GM10266 (cell line): Measurements from ENCODE around the gene CHI3L2.

Experiments
- DNase-seq: peaks from one replicate; pipeline ENCODE4 v3.0.0; 2012; ENCODE audit errors: extremely low spot score
- TF ChIP-seq, protein P1 (sequence below): IDR thresholded peaks from 2 replicates; pipeline ENCODE4 v1.5.1; 2012; ENCODE audit warnings: mild to moderate bottlenecking, low read depth; ENCODE audit not compliant: control insufficient read depth, insufficient read depth; ENCODE audit errors: missing control alignments

Gene CHI3L2

DNA sequence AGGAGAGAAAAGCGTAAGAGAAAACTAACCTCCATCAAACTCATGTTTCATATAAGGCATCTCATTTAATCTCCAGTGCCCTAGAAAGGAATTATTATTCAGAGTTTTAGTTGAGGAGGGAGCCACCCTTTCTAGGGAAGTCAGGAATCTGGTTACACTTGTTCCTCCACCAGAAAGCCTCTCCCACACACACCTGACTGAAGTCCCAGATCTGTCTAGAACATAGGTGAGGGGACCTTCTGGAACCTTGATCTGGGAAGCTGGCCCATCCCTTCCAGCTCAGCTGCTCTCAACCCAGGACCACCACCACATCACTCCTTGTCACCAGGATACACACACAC is 25.2 kb upstream of the CHI3L2 start:
- TF ChIP-seq, protein P1, sequence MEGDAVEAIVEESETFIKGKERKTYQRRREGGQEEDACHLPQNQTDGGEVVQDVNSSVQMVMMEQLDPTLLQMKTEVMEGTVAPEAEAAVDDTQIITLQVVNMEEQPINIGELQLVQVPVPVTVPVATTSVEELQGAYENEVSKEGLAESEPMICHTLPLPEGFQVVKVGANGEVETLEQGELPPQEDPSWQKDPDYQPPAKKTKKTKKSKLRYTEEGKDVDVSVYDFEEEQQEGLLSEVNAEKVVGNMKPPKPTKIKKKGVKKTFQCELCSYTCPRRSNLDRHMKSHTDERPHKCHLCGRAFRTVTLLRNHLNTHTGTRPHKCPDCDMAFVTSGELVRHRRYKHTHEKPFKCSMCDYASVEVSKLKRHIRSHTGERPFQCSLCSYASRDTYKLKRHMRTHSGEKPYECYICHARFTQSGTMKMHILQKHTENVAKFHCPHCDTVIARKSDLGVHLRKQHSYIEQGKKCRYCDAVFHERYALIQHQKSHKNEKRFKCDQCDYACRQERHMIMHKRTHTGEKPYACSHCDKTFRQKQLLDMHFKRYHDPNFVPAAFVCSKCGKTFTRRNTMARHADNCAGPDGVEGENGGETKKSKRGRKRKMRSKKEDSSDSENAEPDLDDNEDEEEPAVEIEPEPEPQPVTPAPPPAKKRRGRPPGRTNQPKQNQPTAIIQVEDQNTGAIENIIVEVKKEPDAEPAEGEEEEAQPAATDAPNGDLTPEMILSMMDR: no peak
- no peak for DNase-seq

DNA sequence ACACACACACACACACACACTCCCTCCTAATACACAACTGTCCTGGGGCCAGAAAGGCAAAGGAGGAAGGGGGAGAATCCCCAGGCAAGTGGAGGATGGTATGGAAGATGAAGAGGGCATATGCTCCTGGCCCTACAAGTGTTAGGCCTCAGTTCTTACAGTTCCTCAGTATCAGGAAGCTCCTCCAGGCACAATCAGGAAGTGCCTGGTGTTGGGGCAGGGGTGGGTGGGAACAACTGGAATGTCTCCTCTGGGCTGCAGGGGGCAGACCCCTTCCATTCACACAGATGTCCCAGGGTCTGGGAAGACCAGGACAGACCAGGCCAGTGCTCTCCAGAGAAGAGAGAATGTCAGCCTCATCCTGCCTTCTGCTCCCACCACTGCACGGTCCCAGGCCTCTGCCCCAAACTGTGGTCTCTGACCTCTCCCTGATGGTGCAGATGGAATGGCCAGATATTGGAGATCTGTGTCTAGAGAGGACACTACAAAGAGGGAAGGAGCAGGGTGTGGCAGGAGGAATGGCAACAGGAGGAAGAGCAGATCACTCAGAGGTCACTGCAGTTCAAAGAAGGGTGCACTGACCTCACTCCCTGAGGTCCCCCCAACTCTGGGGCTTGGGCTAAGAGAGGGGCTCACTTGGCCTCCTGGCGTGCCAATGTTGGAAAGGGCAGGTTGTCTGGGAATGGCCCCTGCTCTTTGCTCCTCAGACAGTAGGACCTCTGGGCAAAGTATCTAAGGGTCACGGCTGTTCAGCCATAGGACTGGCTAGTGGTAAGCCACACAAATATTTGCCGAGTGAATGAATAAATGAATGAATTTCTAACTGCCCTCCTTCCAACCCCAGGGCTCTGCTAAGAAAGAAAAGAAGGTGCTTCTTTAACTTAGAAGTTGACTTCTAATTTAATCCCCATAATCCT is 24.5 kb upstream of the CHI3L2 start:
- TF ChIP-seq, protein P1: peak; percentile 2
- DNase-seq: no peak

DNA sequence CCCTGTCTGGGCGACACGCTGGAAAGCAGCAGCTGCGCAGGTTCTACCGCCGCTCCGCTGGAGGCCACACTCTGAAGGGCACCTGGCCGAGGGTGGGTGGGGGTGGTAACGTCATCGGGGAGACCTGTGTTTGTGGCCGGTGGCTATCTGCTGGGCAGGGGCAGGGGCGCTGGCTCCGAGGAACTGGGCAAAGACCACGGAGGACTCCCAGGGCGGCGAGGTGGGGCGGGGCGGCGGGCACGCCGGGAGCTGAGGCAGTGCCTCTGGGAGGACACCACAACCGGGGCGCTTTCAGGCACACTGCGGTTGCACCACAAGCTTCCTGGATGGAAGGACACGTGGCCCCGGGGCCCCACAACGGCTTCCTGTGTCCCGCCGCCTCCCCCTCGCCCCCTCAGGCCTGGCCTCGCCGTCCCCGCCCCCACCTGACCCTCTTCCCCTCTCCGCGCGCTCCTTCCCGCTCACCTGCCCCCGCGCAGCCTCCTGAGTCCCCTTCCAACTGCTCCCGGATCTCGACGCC is 23.8 kb upstream of the CHI3L2 start:
- peak; percentile 79 for DNase-seq

DNA sequence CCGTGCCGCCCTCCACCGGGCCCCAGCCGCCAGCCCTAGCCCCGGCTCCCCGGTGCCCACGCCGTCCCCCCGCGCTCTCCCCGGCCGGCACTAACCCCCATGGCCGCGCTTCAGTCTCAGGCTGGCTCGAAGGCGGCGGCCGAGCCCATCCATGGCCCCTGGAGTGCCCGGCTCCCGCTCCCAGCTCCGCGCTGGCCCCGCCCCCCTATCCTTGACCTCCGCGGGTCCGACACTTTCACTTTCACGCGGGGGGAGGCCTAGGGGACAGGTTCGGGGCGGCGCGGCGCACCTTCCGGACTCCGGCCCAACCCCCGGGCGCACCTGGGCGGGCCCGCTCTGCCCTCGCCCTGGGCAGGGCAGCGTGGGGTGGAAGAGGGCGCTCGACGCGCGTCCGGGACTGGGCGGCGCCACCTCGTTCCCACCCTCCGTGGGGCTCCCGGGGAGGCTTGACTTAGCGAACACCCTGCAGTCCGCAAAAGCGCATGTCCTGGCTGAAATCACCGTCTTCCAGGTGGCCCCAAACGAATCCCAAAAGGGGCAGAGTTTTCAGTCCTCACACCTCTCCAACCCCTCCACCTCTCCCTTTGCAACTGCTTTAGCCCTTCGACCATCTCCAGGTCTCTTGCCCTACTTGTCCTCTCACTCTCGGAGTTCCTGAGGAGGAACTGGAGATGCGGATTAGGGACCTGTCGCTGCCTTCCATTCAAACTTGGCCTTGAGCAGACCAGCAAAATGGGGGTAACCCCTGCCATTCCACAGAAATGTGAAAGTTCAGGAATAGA is 23.1 kb upstream of the CHI3L2 start:
- TF ChIP-seq, protein P1: peak; percentile 37
- peak; percentile 74 for DNase-seq

More for the DNA sequence above, 23.8 kb upstream of the CHI3L2 start:
- TF ChIP-seq, protein P1: no peak

DNA sequence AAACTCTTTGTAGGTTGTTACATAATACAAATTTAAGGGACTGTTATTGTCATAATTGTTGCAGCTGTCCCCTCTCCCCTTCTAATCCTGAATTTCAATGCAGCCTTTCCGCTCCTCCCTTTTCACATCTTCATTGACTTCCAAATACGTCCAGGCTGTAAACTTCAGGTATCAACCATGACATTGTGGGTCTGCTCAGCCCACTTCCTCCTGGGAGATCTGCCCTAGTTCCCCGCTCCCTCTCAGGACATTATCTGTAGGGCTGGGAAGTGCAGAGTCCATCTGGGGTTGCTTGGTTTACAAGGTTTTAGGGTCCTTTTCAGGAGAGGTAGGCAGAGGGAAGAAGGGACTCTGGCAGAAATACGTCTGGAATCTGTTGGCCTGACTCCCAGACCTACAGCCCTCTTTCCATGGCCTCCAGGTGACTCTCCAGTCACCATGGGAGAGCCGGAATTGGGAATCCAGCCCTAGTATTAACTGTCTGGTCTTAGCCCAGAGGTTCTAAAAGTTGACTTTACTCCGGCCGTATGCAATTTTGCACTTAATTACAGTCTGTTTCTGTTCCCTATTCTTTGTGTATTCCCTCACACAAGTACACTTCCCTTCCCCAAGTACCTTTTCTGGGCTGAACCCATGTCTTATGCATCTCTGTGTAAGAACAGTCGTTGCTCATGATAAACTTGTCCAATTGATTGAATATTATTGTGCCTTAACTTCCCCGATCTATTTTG is 22.4 kb upstream of the CHI3L2 start:
- TF ChIP-seq, protein P1: no peak
- DNase-seq: no peak

DNA sequence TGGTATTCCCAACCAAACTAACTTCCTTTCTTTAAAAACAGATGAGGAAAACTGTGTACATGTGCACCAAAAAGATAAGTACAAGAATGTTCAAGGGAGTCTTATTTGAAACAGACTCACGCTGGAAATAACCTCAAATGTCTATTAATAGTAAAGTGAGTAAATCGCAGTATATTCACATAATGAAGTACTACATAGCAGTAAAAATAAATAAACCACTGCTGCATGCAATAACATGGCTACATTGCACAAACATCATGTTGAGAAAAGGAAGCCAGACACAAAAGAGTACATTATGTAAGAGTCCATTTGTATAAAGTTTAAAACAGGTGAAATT is 21.8 kb upstream of the CHI3L2 start:
- TF ChIP-seq, protein P1: no peak
- no peak for DNase-seq

DNA sequence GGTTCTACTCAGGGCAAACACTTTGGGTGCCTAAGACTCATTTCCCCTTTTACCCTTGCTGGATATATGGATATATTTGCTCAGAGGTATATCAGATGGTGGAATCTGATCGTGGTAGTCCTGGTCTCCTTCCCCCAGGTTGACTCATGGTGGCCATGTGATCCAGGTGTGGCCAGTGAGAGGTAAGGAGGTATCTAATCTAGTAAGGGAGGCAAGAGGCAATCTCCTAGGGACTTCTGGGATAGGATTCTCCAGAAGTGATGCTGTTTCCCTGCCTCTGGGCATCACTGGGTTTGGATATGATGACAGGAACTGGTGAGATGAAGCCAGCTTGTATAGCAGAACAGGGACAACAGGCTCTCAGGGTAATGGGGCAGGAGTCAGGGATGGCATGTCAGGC is 18.6 kb upstream of the CHI3L2 start:
- DNase-seq: no peak

More for the DNA sequence above, 18.6 kb upstream of the CHI3L2 start:
- TF ChIP-seq, protein P1: no peak
